ENCODE data around the gene ARSK.

Gene ARSK

DNA sequence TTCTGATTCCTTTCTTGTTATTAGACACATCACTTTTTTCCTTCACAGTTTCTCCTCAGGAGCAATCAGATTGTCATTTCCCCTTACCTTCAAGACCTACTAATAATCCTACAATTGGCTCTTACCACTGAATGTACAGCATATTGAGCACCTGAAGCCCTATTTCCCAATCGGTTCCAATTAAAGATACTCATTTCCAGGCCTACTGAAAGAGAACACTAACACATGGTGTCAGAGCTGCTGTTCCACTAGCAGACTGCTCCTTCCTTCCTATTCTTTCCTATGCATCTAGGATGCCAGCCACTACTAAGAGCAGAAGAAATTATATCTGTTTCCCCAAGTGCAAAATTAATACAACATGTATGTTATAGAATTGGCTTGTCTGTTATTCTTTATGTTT is 34.7 kb upstream of the ARSK start:
- DNase-seq (ENCODE audit: low read depth) = no peak
- TF ChIP-seq, protein P1, sequence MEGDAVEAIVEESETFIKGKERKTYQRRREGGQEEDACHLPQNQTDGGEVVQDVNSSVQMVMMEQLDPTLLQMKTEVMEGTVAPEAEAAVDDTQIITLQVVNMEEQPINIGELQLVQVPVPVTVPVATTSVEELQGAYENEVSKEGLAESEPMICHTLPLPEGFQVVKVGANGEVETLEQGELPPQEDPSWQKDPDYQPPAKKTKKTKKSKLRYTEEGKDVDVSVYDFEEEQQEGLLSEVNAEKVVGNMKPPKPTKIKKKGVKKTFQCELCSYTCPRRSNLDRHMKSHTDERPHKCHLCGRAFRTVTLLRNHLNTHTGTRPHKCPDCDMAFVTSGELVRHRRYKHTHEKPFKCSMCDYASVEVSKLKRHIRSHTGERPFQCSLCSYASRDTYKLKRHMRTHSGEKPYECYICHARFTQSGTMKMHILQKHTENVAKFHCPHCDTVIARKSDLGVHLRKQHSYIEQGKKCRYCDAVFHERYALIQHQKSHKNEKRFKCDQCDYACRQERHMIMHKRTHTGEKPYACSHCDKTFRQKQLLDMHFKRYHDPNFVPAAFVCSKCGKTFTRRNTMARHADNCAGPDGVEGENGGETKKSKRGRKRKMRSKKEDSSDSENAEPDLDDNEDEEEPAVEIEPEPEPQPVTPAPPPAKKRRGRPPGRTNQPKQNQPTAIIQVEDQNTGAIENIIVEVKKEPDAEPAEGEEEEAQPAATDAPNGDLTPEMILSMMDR (IDR thresholded peaks at IDR 0.05; ENCODE audit: insufficient read depth, low read depth, low read length, missing control alignments) = no peak
- H3K4me3 ChIP-seq (ENCODE audit: low read length) = no peak overlapping the region

DNA sequence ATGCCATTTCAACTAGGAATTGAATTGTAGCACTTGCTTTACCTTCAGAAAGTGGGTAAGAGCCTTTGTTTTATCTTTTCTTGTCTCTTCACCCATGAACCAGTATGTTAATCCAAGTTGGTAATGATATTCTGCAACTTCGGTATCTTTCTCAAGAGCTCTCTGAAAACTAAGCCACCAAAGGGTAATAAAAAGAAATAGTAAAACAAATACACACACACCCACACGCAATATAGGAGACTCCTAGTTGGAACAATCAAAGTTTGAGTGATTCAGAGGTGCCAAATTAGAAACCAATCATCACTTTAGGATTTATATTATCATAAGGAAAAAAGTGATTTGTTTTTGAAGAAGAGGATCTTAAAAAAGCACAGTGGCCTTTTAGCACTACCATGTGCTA is 30.5 kb upstream of the ARSK start:
- TF ChIP-seq, protein P1 (IDR thresholded peaks at IDR 0.05; ENCODE audit: insufficient read depth, low read depth, low read length, missing control alignments) = no peak
- H3K4me3 ChIP-seq (ENCODE audit: low read length) = no peak overlapping the region
- DNase-seq (ENCODE audit: low read depth) = no peak

DNA sequence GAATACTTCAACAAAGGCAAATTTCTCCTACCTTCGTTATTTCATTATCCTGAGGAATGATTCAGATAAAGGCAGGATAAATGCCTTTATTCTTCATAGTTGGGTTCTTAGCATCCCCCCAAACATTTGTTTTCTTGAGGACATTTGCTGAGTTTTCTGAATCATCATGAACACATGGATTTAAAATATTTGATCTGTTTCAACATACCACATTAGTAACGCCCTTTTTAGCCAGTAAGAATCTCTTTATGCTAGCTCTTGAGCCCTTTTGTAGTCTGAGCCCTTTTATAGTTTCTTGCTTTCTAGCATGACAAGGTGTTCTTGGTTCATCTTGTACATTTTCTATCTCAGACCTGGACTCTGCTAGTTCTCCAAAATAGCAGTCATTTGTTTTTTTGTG is 28.0 kb upstream of the ARSK start:
- no peak for DNase-seq (ENCODE audit: low read depth)
- H3K4me3 ChIP-seq (ENCODE audit: low read length) = no peak overlapping the region
- TF ChIP-seq, protein P1 (IDR thresholded peaks at IDR 0.05; ENCODE audit: insufficient read depth, low read depth, low read length, missing control alignments) = no peak

DNA sequence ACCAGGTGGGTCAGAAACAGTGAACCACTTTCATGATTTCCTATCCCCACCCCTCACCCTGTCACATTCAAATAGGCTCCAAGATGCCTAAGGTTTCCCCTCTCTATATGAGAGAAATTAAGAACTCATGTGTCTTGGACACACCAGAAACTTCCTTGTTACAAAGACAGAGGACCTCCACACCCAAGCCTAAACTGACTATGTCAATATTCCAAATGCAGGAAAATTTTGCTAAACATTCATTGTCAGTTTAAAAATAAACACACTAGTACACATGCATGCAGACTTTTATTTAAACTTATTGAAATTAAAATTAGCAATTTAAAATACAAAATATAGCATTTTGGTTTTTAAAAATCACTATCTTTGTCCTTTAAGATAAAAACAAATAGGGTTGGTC is 26.3 kb upstream of the ARSK start:
- H3K4me3 ChIP-seq (ENCODE audit: low read length) = no peak overlapping the region
- TF ChIP-seq, protein P1 (IDR thresholded peaks at IDR 0.05; ENCODE audit: insufficient read depth, low read depth, low read length, missing control alignments) = no peak
- no peak for DNase-seq (ENCODE audit: low read depth)

DNA sequence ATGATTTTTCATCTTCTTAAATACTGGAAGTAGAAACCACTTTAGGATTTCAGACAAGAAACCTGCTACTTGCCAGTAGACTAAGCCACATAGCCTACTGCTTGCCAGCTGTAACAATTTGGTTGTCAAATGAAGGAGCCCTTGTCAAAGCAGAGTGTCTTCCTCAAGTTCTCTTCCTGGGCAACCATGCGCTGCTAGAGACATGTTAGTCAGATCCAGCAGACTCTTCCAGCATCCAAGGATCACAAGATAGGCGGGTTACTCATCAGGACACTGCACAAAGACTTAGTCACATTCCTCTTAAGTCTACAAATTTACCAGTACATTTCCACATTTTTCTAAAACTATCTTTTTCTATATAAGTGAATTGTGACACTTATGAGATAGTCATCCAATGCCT is 24.5 kb upstream of the ARSK start:
- peak; percentile 84 for DNase-seq (ENCODE audit: low read depth)
- TF ChIP-seq, protein P1 (IDR thresholded peaks at IDR 0.05; ENCODE audit: insufficient read depth, low read depth, low read length, missing control alignments) = no peak
- no peak overlapping the region for H3K4me3 ChIP-seq (ENCODE audit: low read length)

DNA sequence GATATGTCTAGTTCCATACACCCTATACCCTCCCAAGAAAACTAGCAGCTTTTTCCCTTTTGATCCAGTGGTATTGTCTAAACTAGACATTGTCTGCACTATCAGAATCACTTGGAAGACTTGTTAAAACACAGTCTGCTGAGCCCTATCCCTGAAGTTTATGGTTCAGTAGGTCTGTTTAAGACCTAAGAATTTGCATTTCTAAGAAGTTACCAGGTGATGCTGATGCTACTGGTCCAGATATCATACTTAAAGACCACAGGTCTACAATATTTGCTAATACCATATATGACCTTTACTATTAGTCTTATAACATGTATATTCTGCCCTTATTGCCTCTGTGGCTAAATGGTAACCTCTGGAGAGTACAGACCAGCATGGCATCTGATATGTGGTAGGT is 23.4 kb upstream of the ARSK start:
- no peak for DNase-seq (ENCODE audit: low read depth)
- TF ChIP-seq, protein P1 (IDR thresholded peaks at IDR 0.05; ENCODE audit: insufficient read depth, low read depth, low read length, missing control alignments) = no peak

DNA sequence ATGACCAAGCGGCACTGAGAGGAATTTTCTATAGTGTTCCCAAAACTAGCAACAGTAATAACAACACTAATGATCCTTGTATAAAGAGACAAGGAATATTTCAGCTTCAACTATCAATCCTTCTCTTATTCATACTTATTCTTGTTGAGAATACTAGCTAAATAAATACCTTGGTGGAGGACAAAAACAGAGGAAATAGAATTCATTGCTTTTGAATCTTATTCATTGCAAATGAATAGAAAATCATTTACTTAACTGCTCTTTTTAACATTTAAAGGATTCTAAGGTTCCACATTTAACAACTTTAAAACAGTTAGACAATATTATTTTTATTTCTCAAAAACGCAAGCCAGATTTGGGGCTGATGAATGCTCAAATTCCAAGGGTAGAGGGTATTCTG is 22.5 kb upstream of the ARSK start:
- no peak for DNase-seq (ENCODE audit: low read depth)
- no peak overlapping the region for H3K4me3 ChIP-seq (ENCODE audit: low read length)
- TF ChIP-seq, protein P1 (IDR thresholded peaks at IDR 0.05; ENCODE audit: insufficient read depth, low read depth, low read length, missing control alignments) = no peak

More for the DNA sequence above, 23.4 kb upstream of the ARSK start:
- H3K4me3 ChIP-seq (ENCODE audit: low read length) = no peak overlapping the region
